Measurements from ENCODE around the gene NOL3.

NOL3 gene

DNA sequence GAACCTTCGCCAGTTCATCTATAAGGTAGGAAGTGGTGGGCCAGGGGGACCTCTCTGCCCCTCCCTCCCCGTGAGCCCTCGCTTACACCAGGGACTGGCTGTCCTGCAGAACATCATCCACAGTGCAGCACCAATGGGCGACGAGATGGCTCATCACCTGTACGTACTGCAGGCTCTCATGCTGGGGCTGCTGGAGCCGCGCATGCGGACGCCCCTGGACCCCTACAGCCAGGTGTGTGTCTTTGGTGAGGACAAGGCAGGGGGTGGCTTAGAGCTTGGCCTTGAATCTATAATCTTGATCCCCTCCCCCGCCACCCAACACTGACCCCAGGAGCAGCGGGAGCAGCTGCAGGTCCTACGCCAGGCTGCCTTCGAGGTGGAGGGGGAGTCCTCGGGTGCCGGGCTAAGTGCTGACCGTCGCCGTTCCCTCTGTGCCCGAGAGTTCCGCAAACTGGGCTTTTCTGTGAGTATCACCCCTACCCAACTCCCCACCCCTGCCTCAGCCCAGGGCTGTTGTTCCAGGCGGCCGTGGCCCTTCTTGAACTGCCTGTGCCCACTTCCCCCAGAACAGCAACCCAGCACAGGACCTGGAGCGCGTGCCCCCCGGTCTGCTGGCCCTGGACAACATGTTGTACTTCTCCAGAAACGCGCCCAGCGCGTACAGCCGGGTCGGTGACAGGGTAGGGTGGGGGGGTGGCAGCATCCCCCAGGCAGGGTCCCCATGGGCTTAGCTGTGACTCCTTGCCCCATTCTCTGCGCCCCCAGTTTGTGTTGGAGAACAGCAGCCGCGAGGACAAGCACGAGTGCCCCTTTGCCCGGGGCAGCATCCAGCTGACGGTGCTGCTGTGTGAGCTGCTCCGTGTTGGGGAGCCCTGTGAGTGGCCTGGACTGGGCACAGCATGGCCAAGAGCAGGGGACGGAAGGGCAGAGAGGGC, 31.3 kb downstream of the NOL3 start:
- peaks cover 3% of the 10 kb centered on the region; the same call in 1 of the 2 replicates for H3K79me2 ChIP-seq (ENCODE audit: insufficient read depth, low read length)
- H4K20me1 ChIP-seq (ENCODE audit: insufficient read depth, low read length, poor library complexity, severe bottlenecking), result peaks cover 3% of the 10 kb centered on the region
- H3K4me1 ChIP-seq (ENCODE audit: insufficient read depth, low read length, poor library complexity, severe bottlenecking), result peaks cover 3% of the 10 kb centered on the region
- no peak overlapping the region for H2AFZ ChIP-seq (ENCODE audit: low read length)
- H3F3A ChIP-seq (ENCODE audit: low read depth), result no peaks in the 10 kb centered on the region
- no peak overlapping the region for H3K4me2 ChIP-seq (ENCODE audit: low read depth, low read length, poor library complexity, severe bottlenecking)
- H3K9me2 ChIP-seq (replicated peaks; ENCODE audit: low read depth, low read length), result no peaks in the 10 kb centered on the region
- H3K4me3 ChIP-seq (ENCODE audit: low read length, poor library complexity, severe bottlenecking), result no peak overlapping the region
- no peaks in the 10 kb centered on the region for H3K9me3 ChIP-seq (ENCODE audit: insufficient read depth, low read depth, low read length)
- H3K27me3 ChIP-seq (ENCODE audit: insufficient read depth, low read length, poor library complexity, severe bottlenecking), result no peaks in the 10 kb centered on the region
- no peak for TF ChIP-seq EZH2phosphoT487 (IDR thresholded peaks at IDR 0.05; ENCODE audit: borderline replicate concordance)
- TF ChIP-seq, protein P1, sequence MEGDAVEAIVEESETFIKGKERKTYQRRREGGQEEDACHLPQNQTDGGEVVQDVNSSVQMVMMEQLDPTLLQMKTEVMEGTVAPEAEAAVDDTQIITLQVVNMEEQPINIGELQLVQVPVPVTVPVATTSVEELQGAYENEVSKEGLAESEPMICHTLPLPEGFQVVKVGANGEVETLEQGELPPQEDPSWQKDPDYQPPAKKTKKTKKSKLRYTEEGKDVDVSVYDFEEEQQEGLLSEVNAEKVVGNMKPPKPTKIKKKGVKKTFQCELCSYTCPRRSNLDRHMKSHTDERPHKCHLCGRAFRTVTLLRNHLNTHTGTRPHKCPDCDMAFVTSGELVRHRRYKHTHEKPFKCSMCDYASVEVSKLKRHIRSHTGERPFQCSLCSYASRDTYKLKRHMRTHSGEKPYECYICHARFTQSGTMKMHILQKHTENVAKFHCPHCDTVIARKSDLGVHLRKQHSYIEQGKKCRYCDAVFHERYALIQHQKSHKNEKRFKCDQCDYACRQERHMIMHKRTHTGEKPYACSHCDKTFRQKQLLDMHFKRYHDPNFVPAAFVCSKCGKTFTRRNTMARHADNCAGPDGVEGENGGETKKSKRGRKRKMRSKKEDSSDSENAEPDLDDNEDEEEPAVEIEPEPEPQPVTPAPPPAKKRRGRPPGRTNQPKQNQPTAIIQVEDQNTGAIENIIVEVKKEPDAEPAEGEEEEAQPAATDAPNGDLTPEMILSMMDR (conservative IDR thresholded peaks at IDR 0.05; ENCODE audit: low read length), result no peak
- peaks cover 52% of the 10 kb centered on the region; the same call in 1 of the 2 replicates for H3K36me3 ChIP-seq (ENCODE audit: insufficient read depth, low read length)
- H3K9ac ChIP-seq (ENCODE audit: low read depth, low read length, poor library complexity, severe bottlenecking), result no peak overlapping the region

DNA sequence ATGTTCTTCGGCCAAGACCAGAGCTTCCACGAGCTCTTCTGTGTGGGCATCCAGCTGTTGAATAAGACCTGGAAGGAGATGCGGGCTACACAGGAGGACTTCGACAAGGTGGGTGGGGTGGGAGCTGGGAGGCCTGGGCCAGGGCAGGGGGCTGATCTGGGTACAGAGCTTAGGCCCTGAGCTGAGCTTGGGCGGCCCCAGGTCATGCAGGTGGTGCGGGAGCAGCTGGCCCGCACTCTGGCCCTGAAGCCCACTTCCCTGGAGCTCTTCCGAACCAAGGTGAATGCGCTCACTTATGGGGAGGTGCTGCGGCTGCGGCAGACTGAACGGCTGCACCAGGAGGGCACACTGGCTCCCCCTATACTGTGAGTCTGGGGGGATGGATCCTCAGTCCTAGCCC, 32.1 kb downstream of the NOL3 start:
- Histone ChIP-seq H2AFZ (ENCODE audit: low read length) (no peak overlapping the region), H3K9me2 (replicated peaks; ENCODE audit: low read depth, low read length) (no peaks in the 10 kb centered on the region), H3K4me2 (ENCODE audit: low read depth, low read length, poor library complexity, severe bottlenecking) (no peak overlapping the region), H3K27me3 (ENCODE audit: insufficient read depth, low read length, poor library complexity, severe bottlenecking) (no peaks in the 10 kb centered on the region), H3K4me3 (ENCODE audit: low read length, poor library complexity, severe bottlenecking) (no peak overlapping the region), H3F3A (ENCODE audit: low read depth) (no peaks in the 10 kb centered on the region), H3K79me2 (ENCODE audit: insufficient read depth, low read length) (no peaks in the 10 kb centered on the region), H4K20me1 (ENCODE audit: insufficient read depth, low read length, poor library complexity, severe bottlenecking) (no peaks in the 10 kb centered on the region), H3K9me3 (ENCODE audit: insufficient read depth, low read depth, low read length) (no peaks in the 10 kb centered on the region), H3K9ac (ENCODE audit: low read depth, low read length, poor library complexity, severe bottlenecking) (no peak overlapping the region), H3K4me1 (ENCODE audit: insufficient read depth, low read length, poor library complexity, severe bottlenecking) (no peaks in the 10 kb centered on the region), H3K36me3 (ENCODE audit: insufficient read depth, low read length) (peaks cover 45% of the 10 kb centered on the region; the same call in 1 of the 2 replicates)
- no peak for TF ChIP-seq EZH2phosphoT487 (IDR thresholded peaks at IDR 0.05; ENCODE audit: borderline replicate concordance)
- TF ChIP-seq, protein P1 (conservative IDR thresholded peaks at IDR 0.05; ENCODE audit: low read length), result no peak

DNA sequence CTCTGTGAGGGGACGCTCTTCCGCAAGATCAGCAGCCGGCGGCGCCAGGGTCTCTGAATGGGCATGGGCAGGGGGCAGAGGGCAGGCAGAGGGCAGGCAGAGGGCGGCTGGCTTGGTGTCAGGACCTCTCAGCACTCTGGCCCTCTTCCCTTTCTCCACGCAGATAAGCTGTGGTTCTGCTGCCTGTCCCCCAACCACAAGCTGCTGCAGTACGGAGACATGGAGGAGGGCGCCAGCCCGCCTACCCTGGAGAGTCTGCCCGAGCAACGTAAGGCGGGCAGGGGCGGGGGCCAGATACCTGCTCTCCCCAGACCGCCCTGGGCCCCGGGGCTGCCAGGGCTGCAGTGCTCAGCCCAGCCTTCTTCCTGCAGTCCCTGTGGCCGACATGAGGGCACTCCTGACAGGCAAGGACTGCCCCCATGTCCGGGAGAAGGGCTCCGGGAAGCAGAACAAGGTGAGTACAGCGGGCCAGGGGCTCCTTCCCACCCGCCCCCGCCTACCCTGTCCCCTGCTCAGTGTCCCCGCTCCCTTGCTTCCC, 32.7 kb downstream of the NOL3 start:
- Histone ChIP-seq H2AFZ (ENCODE audit: low read length) (no peak overlapping the region), H3K9me3 (ENCODE audit: insufficient read depth, low read depth, low read length) (no peaks in the 10 kb centered on the region), H3K36me3 (ENCODE audit: insufficient read depth, low read length) (peaks cover 42% of the 10 kb centered on the region; the same call in 1 of the 2 replicates), H3K27me3 (ENCODE audit: insufficient read depth, low read length, poor library complexity, severe bottlenecking) (no peaks in the 10 kb centered on the region), H3K4me1 (ENCODE audit: insufficient read depth, low read length, poor library complexity, severe bottlenecking) (no peaks in the 10 kb centered on the region), H3K79me2 (ENCODE audit: insufficient read depth, low read length) (no peaks in the 10 kb centered on the region), H3F3A (ENCODE audit: low read depth) (no peaks in the 10 kb centered on the region), H3K4me2 (ENCODE audit: low read depth, low read length, poor library complexity, severe bottlenecking) (no peak overlapping the region), H4K20me1 (ENCODE audit: insufficient read depth, low read length, poor library complexity, severe bottlenecking) (no peaks in the 10 kb centered on the region), H3K9me2 (replicated peaks; ENCODE audit: low read depth, low read length) (no peaks in the 10 kb centered on the region), H3K9ac (ENCODE audit: low read depth, low read length, poor library complexity, severe bottlenecking) (no peak overlapping the region), H3K4me3 (ENCODE audit: low read length, poor library complexity, severe bottlenecking) (no peak overlapping the region)
- TF ChIP-seq EZH2phosphoT487 (IDR thresholded peaks at IDR 0.05; ENCODE audit: borderline replicate concordance), result no peak
- TF ChIP-seq, protein P1 (conservative IDR thresholded peaks at IDR 0.05; ENCODE audit: low read length), result no peak
